ENCODE results near the gene HLA-DQA1.
"Not testable (repeated sequence)": the region's sequence is repeated elsewhere in the genome, so short reads cannot be mapped to it uniquely, and the experiment has no call there.

Gene HLA-DQA1

DNA sequence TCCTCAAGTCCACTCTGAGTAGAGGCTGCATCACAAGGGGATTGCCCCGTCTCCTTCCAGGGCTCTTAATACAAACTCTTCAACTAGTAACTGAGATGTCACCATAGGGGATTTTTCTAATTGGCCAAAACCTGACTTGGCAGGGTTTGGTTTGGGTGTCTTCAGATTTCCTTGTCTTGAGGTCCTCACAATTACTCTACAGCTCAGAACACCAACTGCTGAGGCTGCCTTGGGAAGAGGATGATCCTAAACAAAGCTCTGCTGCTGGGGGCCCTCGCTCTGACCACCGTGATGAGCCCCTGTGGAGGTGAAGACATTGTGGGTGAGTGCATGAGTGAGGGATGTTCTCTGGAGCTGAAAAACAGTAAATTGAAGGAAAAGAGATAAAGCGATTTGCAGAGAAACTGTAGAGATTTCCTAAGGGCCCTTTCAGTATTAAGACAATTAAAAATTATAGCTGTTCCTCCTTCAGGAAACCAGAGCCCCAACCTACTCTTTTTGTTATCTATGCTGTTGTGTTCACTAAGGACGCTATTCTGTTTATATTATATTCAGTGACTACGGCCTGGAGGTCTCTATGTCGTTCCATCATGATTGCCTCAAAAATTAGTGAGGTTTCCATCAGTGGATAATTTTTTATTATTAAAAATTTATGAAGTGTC lies at the start of gene HLA-DQA1:
TSS of gene HLA-DQA1 (plus strand) at position 188 of the 662 bp plus-strand sequence. CDS start at position 241, 53 bp downstream.
- DNase-seq (ENCODE audit: low spot score), result no peak

- no peak for DNase-seq (ENCODE audit: low spot score)
These were observed 49.0 kb upstream of the HLA-DQA1 start for GRCh38 chr6:32588156-32588555.

GRCh38 chr6:32589596-32590449 lies 47.4 kb upstream of the HLA-DQA1 start, which contains the start of gene HLA-DRB1:
Gene HLA-DRB1 (minus strand): TSS chr6:32589848. CDS start chr6:32589742, 106 bp downstream.
- peak; percentile 14 for DNase-seq (ENCODE audit: low spot score)

DNA sequence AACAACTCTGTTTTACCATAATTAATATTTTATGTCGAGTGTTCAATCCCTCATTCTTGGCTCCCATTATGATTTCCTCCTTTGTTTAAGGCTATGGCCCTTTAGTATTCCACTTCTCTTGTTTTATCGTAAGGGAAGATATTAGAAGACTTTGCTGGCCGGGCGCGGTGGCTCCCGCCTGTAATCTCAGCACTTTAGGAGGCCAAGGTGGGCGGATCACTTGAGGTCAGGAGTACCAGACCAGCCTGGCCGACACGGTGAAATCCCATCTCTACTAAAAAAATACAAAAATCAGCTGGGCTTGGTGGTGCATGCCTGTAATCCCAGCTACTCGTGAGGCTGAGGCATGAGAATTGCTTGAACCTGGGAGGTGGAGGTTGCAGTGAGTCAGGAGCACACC lies 46.5 kb upstream of the HLA-DQA1 start:
- DNase-seq (ENCODE audit: low spot score), result not testable (repeated sequence)

DNA sequence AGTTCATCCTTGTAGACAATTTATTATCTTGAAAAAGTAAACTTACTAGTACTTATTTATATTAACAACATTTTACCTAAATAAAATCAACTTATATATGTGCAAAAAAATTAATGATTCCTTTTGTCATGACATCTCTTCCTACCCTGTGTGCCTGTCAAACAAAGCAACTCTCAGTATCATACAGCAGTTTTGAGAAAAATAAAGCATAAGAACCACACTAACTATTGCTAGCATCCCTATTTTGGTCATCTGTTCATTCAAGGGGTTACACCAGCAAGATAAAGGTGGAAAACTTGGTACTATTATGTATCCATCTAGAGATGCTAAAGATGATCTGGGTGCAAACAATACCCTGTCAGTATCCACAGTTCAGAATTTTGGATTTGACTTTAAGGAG lies 40.2 kb upstream of the HLA-DQA1 start:
- DNase-seq (ENCODE audit: low spot score), result no peak

DNA sequence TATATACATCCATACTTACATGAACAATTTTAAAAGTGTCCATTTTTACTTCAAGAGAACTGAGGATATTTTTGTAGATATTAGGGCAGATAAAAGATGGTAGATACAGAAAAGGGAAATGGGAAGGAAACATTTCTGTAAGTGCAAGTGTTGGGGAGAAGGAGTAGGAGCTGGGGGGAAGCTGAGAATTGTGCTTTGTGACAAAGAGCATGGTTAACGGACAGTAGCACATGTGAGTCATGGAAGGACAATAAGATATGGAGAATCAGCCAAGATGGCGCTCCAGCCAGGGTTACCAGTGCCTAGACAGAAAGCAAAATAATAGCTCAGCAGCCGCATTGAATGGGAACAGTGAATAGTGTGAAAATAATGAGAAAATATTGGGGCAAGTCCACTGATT lies 34.8 kb upstream of the HLA-DQA1 start:
- DNase-seq (ENCODE audit: low spot score), result no peak

- DNase-seq (ENCODE audit: low spot score), result no peak
These were observed 34.0 kb upstream of the HLA-DQA1 start for GRCh38 chr6:32603222-32603621.

GRCh38 chr6:32603888-32604287 lies 33.3 kb upstream of the HLA-DQA1 start:
- DNase-seq (ENCODE audit: low spot score), result no peak

- DNase-seq (ENCODE audit: low spot score), result no peak
These were observed 32.8 kb upstream of the HLA-DQA1 start for GRCh38 chr6:32604434-32604877.

- no peak for DNase-seq (ENCODE audit: low spot score)
These were observed 29.8 kb upstream of the HLA-DQA1 start for GRCh38 chr6:32607263-32607987.

DNA sequence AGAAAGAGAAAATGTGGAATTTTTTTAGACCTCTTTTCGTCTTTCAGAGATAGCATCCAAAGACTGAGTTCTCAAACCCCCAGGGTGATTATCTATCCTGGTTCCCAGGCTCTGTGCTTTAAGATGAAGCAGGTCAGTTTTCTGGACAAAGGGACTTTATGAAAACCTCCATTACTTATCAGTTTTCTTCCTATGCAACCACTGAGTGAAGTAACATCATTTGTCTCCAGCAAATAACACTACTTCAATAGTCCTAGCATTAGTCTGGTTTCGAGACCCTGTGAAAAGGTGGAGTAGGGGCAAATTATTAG lies 29.3 kb upstream of the HLA-DQA1 start:
- DNase-seq (ENCODE audit: low spot score), result no peak

GRCh38 chr6:32608362-32608761 lies 28.8 kb upstream of the HLA-DQA1 start:
- DNase-seq (ENCODE audit: low spot score), result no peak

DNA sequence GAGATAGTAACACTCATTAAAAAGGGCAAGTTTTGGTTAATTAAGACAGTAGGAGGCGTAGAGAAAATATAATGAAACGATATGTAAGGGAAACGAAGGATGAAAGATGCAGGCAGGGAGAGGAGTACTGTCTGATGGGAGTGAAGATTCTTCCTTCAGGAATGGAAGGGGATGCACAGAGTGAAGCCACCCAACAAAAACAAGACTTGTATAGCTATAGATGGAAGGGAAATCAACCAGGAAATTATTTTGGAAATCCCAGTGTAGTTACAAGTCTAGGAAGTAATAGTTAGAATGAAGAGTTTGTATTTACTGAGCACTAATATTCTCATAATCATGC lies 27.8 kb upstream of the HLA-DQA1 start:
- no peak for DNase-seq (ENCODE audit: low spot score)

- peak; percentile 58 for DNase-seq (ENCODE audit: low spot score)
These were observed 27.2 kb upstream of the HLA-DQA1 start for GRCh38 chr6:32609731-32610640.

- no peak for DNase-seq (ENCODE audit: low spot score)
These were observed 26.4 kb upstream of the HLA-DQA1 start for GRCh38 chr6:32610682-32611296.

- no peak for DNase-seq (ENCODE audit: low spot score)
These were observed 23.7 kb upstream of the HLA-DQA1 start for GRCh38 chr6:32613475-32613874.

- DNase-seq (ENCODE audit: low spot score), result no peak
These were observed 22.7 kb upstream of the HLA-DQA1 start for GRCh38 chr6:32614366-32615081.

GRCh38 chr6:32615885-32616532 lies 21.2 kb upstream of the HLA-DQA1 start:
- no peak for DNase-seq (ENCODE audit: low spot score)

- DNase-seq (ENCODE audit: low spot score), result no peak
These were observed 19.5 kb upstream of the HLA-DQA1 start for GRCh38 chr6:32617751-32618150.

DNA sequence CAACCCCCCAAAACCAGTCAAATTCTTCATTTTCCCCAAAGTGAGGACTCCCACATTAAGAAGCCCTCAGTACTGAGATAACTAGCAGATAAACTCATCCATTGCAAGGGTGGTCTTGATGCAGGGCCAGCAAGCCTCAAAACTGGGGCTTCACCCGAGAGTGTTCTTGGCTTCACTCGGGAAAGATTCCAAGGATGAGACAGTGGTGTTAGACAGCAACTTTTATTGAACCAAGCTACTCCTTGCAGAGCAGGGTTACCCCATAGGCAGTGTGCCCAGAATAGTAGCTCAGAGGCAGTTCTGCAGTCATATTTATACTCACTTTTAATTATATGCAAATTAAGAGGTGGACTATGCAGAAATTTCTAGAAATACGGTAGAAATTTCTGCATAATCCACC lies 15.8 kb upstream of the HLA-DQA1 start:
- no peak for DNase-seq (ENCODE audit: low spot score)
